WTC11 (cell line): ENCODE measurements around the gene AQP1. TPM values are rescaled to one million over a fixed set of nuclear protein-coding genes. Genes with fewer than 3 reads are reported as not detected.

Source experiments
- ATAC-seq: fragments of 200-7000 bp; cut with Tn5 transposase; 2 replicates; pipeline ENCODE4 v1.10.0; 2021; ENCODE audit warnings: mild to moderate bottlenecking, moderate library complexity
- CTCF ChIA-PET: fragments of 300-600 bp; sonication (Branson Sonifier 250); formaldehyde crosslinking; loops from one replicate; lab custom pipeline; 2021; ENCODE audit warnings: antibody characterized with exemption; lab: Charles Lee
- POLR2A ChIA-PET: fragments of 350-600 bp; sonication (Branson Sonifier 250); formaldehyde crosslinking; loops from one replicate; lab custom pipeline; 2021; ENCODE audit warnings: antibody characterized with exemption; lab: Charles Lee
- DNase-seq: peaks from one replicate; pipeline ENCODE4 v3.0.0; 2021; ENCODE audit warnings: low spot score
- H3K27ac Mint-ChIP-seq: 2 replicates; pipeline ENCODE4 v1.8.0; 2021; ENCODE audit warnings: mixed read lengths
- H3K27me3 Mint-ChIP-seq: 2 replicates; pipeline ENCODE4 v1.8.0; 2021; ENCODE audit warnings: low read depth, mild to moderate bottlenecking, moderate library complexity, mixed read lengths
- H3K36me3 Mint-ChIP-seq: 2 replicates; pipeline ENCODE4 v1.8.0; 2021; ENCODE audit warnings: mixed read lengths
- H3K4me1 Mint-ChIP-seq: 2 replicates; pipeline ENCODE4 v1.8.0; 2022; ENCODE audit warnings: mixed read lengths
- H3K4me3 Mint-ChIP-seq: 2 replicates; pipeline ENCODE4 v1.8.0; 2021; ENCODE audit warnings: mild to moderate bottlenecking, moderate library complexity, mixed read lengths
- H3K9me3 Mint-ChIP-seq: 2 replicates; pipeline ENCODE4 v1.8.0; 2021; ENCODE audit warnings: mixed read lengths
- CREM ChIP-seq: sonication (generic); formaldehyde crosslinking; IDR thresholded peaks from 2 replicates; pipeline ENCODE4 v1.8.1; 2022; ENCODE audit warnings: mild to moderate bottlenecking, missing genetic modification reagents, moderate library complexity
- GTF2I ChIP-seq: fragments of 250-450 bp; sonication (Bioruptor Pico); conservative IDR thresholded peaks from 2 replicates; pipeline ENCODE4 v1.4.0; 2021; ENCODE audit warnings: mild to moderate bottlenecking
- NFE2L1 ChIP-seq: sonication (generic); formaldehyde crosslinking; IDR thresholded peaks from 2 replicates; pipeline ENCODE4 v1.8.1; 2023; ENCODE audit warnings: missing genetic modification reagents
- RELA ChIP-seq: sonication (generic); formaldehyde crosslinking; IDR thresholded peaks from 2 replicates; pipeline ENCODE4 v1.8.1; 2022; ENCODE audit warnings: missing genetic modification reagents, mild to moderate bottlenecking, borderline replicate concordance
- TCF7 ChIP-seq: sonication (generic); formaldehyde crosslinking; IDR thresholded peaks from 2 replicates; pipeline ENCODE4 v1.8.0; 2022; ENCODE audit warnings: mild to moderate bottlenecking, low read depth, missing genetic modification reagents, moderate library complexity
- ZNF121 ChIP-seq: sonication (generic); formaldehyde crosslinking; IDR thresholded peaks from 2 replicates; pipeline ENCODE4 v1.8.0; 2023; ENCODE audit warnings: missing genetic modification reagents
- ZNF138 ChIP-seq: sonication (generic); formaldehyde crosslinking; conservative IDR thresholded peaks from 2 replicates; pipeline ENCODE4 v1.8.1; 2022; ENCODE audit warnings: mild to moderate bottlenecking, moderate library complexity, missing genetic modification reagents
- total RNA-seq: library from RNA; stranded (reverse); gene quantifications from 3 replicates; pipeline ENCODE4 v1.2.3, GENCODE V29; 2021
- TF ChIP-seq, protein P1 (sequence below): fragments of 250-450 bp; sonication (Bioruptor Pico); conservative IDR thresholded peaks from 2 replicates; pipeline ENCODE4 v1.9.0; 2021; ENCODE audit warnings: mild to moderate bottlenecking
- TF ChIP-seq, protein P2 (sequence below): sonication (generic); formaldehyde crosslinking; IDR thresholded peaks from 2 replicates; pipeline ENCODE4 v1.8.1; 2023; ENCODE audit warnings: mild to moderate bottlenecking, moderate library complexity, missing genetic modification reagents
- TF ChIP-seq, protein P3 (sequence below): sonication (generic); formaldehyde crosslinking; IDR thresholded peaks from 2 replicates; pipeline ENCODE4 v1.8.1; 2023; ENCODE audit warnings: mild to moderate bottlenecking, missing genetic modification reagents, borderline replicate concordance
- TF ChIP-seq, protein P4 (sequence below): sonication (generic); formaldehyde crosslinking; IDR thresholded peaks from 2 replicates; pipeline ENCODE4 v1.8.0; 2022; ENCODE audit warnings: mild to moderate bottlenecking, missing genetic modification reagents
- TF ChIP-seq, protein P5 (sequence below): sonication (generic); formaldehyde crosslinking; IDR thresholded peaks from 2 replicates; pipeline ENCODE4 v1.8.1; 2022; ENCODE audit warnings: low read depth, mild to moderate bottlenecking, moderate library complexity, missing genetic modification reagents, borderline replicate concordance
- TF ChIP-seq, protein P6 (sequence below): sonication (generic); formaldehyde crosslinking; IDR thresholded peaks from 2 replicates; pipeline ENCODE4 v1.8.0; 2022; ENCODE audit warnings: mild to moderate bottlenecking, missing genetic modification reagents
- TF ChIP-seq, protein P7 (sequence below): sonication (generic); formaldehyde crosslinking; IDR thresholded peaks from 2 replicates; pipeline ENCODE4 v1.8.0; 2022; ENCODE audit warnings: mild to moderate bottlenecking, missing genetic modification reagents
- TF ChIP-seq, protein P8 (sequence below): sonication (generic); formaldehyde crosslinking; IDR thresholded peaks from 2 replicates; pipeline ENCODE4 v1.8.1; 2023; ENCODE audit warnings: mild to moderate bottlenecking, missing genetic modification reagents, moderate library complexity

Gene AQP1
- total RNA-seq, 1 experiment from 2014 or later, result 0.81 TPM

DNA sequence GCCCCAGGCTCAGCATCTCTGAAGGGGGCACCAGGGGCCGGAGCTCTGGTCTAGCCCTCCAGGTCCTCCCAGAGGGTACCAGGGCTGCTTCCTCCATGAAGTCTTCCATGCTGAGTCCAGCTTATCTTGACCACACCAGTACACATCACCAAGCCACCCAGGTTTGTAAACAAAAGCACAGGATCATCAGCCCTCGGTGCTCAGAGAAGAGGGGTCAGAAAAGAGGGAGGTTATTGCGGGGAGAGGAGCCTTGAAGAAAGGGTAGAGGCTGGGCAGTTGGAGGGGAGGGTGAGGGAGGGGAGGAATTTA, 23.9 kb downstream of the AQP1 start:
- Mint-ChIP-seq H3K4me3 (no peak overlapping the region), H3K4me1 (0 out of 2 replicates have a peak, but pooled peaks cover 4% of the 10 kb centered on the region), H3K27ac (no peak overlapping the region), H3K9me3 (no peaks in the 10 kb centered on the region)
- POLR2A ChIA-PET, result no interaction called here
- TF ChIP-seq, protein P1, sequence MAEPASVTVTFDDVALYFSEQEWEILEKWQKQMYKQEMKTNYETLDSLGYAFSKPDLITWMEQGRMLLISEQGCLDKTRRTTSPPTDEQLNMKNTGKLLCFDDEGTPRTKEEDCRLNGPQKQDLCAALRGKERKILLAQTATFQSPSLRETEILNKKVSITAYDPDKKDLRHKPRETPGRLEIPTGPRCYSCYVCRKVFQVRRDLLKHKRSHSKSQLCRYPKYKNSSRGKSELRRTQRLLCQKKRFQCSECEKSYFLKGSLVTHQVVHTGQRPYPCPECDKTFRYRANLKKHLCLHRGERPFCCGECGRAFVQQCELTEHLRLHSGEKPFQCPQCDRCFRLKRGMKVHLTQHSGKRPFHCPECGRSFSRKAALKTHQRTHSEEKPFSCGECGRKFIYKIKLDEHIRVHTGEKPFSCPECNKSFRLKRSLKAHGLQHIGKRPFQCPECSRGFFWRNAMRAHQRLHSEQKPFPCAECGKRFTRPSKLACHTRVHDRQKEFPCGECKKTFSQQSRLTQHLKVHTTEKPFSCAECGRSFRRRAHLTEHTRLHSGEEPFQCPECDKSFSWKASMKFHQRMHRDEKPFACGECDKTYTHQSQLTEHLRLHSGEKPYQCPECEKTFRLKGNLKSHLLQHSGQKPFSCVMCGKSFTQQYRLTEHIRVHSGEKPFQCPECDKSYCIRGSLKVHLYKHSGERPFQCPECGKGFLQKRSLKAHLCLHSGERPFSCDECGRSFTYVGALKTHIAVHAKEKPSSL (CRISPR knock-in tag), result no peak
- TF ChIP-seq, protein P2, sequence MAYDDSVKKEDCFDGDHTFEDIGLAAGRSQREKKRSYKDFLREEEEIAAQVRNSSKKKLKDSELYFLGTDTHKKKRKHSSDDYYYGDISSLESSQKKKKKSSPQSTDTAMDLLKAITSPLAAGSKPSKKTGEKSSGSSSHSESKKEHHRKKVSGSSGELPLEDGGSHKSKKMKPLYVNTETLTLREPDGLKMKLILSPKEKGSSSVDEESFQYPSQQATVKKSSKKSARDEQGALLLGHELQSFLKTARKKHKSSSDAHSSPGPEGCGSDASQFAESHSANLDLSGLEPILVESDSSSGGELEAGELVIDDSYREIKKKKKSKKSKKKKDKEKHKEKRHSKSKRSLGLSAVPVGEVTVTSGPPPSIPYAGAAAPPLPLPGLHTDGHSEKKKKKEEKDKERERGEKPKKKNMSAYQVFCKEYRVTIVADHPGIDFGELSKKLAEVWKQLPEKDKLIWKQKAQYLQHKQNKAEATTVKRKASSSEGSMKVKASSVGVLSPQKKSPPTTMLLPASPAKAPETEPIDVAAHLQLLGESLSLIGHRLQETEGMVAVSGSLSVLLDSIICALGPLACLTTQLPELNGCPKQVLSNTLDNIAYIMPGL, result no peak
- TF ChIP-seq NFE2L1 (CRISPR knock-in tag) (no peak), CREM (CRISPR knock-in tag) (no peak), RELA (CRISPR knock-in tag) (no peak), ZNF121 (CRISPR knock-in tag) (no peak), ZNF138 (CRISPR knock-in tag) (no peak), GTF2I (CRISPR knock-in tag) (no peak), TCF7 (CRISPR knock-in tag) (no peak)
- TF ChIP-seq, protein P3, sequence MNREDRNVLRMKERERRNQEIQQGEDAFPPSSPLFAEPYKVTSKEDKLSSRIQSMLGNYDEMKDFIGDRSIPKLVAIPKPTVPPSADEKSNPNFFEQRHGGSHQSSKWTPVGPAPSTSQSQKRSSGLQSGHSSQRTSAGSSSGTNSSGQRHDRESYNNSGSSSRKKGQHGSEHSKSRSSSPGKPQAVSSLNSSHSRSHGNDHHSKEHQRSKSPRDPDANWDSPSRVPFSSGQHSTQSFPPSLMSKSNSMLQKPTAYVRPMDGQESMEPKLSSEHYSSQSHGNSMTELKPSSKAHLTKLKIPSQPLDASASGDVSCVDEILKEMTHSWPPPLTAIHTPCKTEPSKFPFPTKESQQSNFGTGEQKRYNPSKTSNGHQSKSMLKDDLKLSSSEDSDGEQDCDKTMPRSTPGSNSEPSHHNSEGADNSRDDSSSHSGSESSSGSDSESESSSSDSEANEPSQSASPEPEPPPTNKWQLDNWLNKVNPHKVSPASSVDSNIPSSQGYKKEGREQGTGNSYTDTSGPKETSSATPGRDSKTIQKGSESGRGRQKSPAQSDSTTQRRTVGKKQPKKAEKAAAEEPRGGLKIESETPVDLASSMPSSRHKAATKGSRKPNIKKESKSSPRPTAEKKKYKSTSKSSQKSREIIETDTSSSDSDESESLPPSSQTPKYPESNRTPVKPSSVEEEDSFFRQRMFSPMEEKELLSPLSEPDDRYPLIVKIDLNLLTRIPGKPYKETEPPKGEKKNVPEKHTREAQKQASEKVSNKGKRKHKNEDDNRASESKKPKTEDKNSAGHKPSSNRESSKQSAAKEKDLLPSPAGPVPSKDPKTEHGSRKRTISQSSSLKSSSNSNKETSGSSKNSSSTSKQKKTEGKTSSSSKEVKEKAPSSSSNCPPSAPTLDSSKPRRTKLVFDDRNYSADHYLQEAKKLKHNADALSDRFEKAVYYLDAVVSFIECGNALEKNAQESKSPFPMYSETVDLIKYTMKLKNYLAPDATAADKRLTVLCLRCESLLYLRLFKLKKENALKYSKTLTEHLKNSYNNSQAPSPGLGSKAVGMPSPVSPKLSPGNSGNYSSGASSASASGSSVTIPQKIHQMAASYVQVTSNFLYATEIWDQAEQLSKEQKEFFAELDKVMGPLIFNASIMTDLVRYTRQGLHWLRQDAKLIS (CRISPR knock-in tag), result no peak
- TF ChIP-seq, protein P4, sequence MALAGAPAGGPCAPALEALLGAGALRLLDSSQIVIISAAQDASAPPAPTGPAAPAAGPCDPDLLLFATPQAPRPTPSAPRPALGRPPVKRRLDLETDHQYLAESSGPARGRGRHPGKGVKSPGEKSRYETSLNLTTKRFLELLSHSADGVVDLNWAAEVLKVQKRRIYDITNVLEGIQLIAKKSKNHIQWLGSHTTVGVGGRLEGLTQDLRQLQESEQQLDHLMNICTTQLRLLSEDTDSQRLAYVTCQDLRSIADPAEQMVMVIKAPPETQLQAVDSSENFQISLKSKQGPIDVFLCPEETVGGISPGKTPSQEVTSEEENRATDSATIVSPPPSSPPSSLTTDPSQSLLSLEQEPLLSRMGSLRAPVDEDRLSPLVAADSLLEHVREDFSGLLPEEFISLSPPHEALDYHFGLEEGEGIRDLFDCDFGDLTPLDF (CRISPR knock-in tag), result no peak
- TF ChIP-seq, protein P5, sequence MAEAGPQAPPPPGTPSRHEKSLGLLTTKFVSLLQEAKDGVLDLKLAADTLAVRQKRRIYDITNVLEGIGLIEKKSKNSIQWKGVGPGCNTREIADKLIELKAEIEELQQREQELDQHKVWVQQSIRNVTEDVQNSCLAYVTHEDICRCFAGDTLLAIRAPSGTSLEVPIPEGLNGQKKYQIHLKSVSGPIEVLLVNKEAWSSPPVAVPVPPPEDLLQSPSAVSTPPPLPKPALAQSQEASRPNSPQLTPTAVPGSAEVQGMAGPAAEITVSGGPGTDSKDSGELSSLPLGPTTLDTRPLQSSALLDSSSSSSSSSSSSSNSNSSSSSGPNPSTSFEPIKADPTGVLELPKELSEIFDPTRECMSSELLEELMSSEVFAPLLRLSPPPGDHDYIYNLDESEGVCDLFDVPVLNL (CRISPR knock-in tag), result no peak
- TF ChIP-seq, protein P6, sequence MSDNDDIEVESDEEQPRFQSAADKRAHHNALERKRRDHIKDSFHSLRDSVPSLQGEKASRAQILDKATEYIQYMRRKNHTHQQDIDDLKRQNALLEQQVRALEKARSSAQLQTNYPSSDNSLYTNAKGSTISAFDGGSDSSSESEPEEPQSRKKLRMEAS (CRISPR knock-in tag), result no peak
- TF ChIP-seq, protein P7, sequence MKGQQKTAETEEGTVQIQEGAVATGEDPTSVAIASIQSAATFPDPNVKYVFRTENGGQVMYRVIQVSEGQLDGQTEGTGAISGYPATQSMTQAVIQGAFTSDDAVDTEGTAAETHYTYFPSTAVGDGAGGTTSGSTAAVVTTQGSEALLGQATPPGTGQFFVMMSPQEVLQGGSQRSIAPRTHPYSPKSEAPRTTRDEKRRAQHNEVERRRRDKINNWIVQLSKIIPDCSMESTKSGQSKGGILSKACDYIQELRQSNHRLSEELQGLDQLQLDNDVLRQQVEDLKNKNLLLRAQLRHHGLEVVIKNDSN (CRISPR knock-in tag), result no peak
- TF ChIP-seq, protein P8, sequence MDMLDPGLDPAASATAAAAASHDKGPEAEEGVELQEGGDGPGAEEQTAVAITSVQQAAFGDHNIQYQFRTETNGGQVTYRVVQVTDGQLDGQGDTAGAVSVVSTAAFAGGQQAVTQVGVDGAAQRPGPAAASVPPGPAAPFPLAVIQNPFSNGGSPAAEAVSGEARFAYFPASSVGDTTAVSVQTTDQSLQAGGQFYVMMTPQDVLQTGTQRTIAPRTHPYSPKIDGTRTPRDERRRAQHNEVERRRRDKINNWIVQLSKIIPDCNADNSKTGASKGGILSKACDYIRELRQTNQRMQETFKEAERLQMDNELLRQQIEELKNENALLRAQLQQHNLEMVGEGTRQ (CRISPR knock-in tag), result no peak
- TF ChIP-seq, all 79 proteins: peak for 0
- DNase-seq, result no peak
- Mint-ChIP-seq H3K27me3 (peaks cover 9% of the 10 kb centered on the region), H3K36me3 (no peaks in the 10 kb centered on the region)
- no peak for ATAC-seq
- CTCF ChIA-PET, result interaction anchor here (0.9 to 1.3 kb wide), 3 partner anchors 27 to 187 kb away, joined by 3 to 5 read pairs (median 3); no protein-coding TSS in a partner anchor
